H9 (cell line): ENCODE data around the gene PTPRN2. TPM values are rescaled to one million over a fixed set of nuclear protein-coding genes. Genes with fewer than 3 reads are reported as not detected.

Experiments used
- DNase-seq: peaks from one replicate; pipeline ENCODE4 v3.0.0-alpha.2; 2017
- H2AFZ ChIP-seq: one replicate; pipeline ENCODE4 v1.6.1; 2013; ENCODE audit warnings: mild to moderate bottlenecking, low read length, control low read depth, moderate library complexity
- H2AK5ac ChIP-seq: 2 replicates; pipeline ENCODE4 v1.6.1; 2013; ENCODE audit warnings: low read length, control low read depth, mixed read lengths; ENCODE audit not compliant: insufficient read length
- H2BK120ac ChIP-seq: one replicate; pipeline ENCODE4 v1.6.1; 2013; ENCODE audit warnings: low read depth, mild to moderate bottlenecking, low read length, control low read depth, inconsistent platforms; ENCODE audit not compliant: poor library complexity, severe bottlenecking
- H2BK12ac ChIP-seq: 2 replicates; pipeline ENCODE4 v1.6.1; 2013; ENCODE audit warnings: low read length, control low read depth, mixed read lengths, low read depth; ENCODE audit not compliant: insufficient read length
- H2BK15ac ChIP-seq: 2 replicates; pipeline ENCODE4 v1.6.1; 2013; ENCODE audit warnings: low read depth, low read length, control low read depth
- H2BK20ac ChIP-seq: one replicate; pipeline ENCODE4 v1.6.1; 2013; ENCODE audit warnings: low read depth, mild to moderate bottlenecking, low read length, control low read depth, inconsistent platforms; ENCODE audit not compliant: poor library complexity, severe bottlenecking
- H2BK5ac ChIP-seq: 2 replicates; pipeline ENCODE4 v1.6.1; 2013; ENCODE audit warnings: low read length, control low read depth, mixed read lengths; ENCODE audit not compliant: insufficient read length
- H3K14ac ChIP-seq: 2 replicates; pipeline ENCODE4 v1.6.1; 2013; ENCODE audit warnings: low read length, control low read depth; ENCODE audit not compliant: insufficient read depth
- H3K18ac ChIP-seq: 2 replicates; pipeline ENCODE4 v1.6.1; 2013; ENCODE audit warnings: low read depth, mild to moderate bottlenecking, mixed read lengths, low read length, control low read depth; ENCODE audit not compliant: insufficient read length
- H3K23ac ChIP-seq: 2 replicates; pipeline ENCODE4 v1.6.1; 2013; ENCODE audit warnings: low read length, control low read depth, mixed read lengths, low read depth; ENCODE audit not compliant: insufficient read length
- H3K23me2 ChIP-seq: 2 replicates; pipeline ENCODE4 v1.6.1; 2013; ENCODE audit warnings: low read depth, mild to moderate bottlenecking, mixed read lengths, low read length, control low read depth; ENCODE audit not compliant: insufficient read length, poor library complexity, severe bottlenecking
- H3K27ac ChIP-seq: 2 replicates; pipeline ENCODE4 v1.5.1; 2013; ENCODE audit warnings: low read length, control low read depth, mixed read lengths, low read depth; ENCODE audit not compliant: insufficient read length
- H3K27me3 ChIP-seq: 2 replicates; pipeline ENCODE4 v1.6.1; 2013; ENCODE audit warnings: low read length, control low read depth, inconsistent platforms; ENCODE audit not compliant: insufficient read depth
- H3K4ac ChIP-seq: 2 replicates; pipeline ENCODE4 v1.6.1; 2013; ENCODE audit warnings: low read depth, mild to moderate bottlenecking, control low read depth, inconsistent platforms, low read length, moderate library complexity
- H3K4me1 ChIP-seq: 2 replicates; pipeline ENCODE4 v1.6.1; 2013; ENCODE audit warnings: low read length, control low read depth, inconsistent platforms; ENCODE audit not compliant: insufficient read depth
- H3K4me2 ChIP-seq: 2 replicates; pipeline ENCODE4 v1.6.1; 2013; ENCODE audit warnings: low read length, control low read depth, mixed read lengths; ENCODE audit not compliant: insufficient read length, insufficient read depth
- H3K56ac ChIP-seq: 2 replicates; pipeline ENCODE4 v1.6.1; 2013; ENCODE audit warnings: low read depth, mild to moderate bottlenecking, mixed read lengths, low read length, control low read depth; ENCODE audit not compliant: insufficient read length
- H3K79me1 ChIP-seq: 2 replicates; pipeline ENCODE4 v1.6.1; 2013; ENCODE audit warnings: low read depth, mild to moderate bottlenecking, moderate library complexity, low read length, control low read depth, inconsistent platforms; ENCODE audit not compliant: insufficient read depth, poor library complexity, severe bottlenecking
- H3K79me2 ChIP-seq: 2 replicates; pipeline ENCODE4 v1.6.1; 2013; ENCODE audit warnings: low read length, control low read depth, inconsistent platforms; ENCODE audit not compliant: insufficient read depth
- H3K9ac ChIP-seq: 2 replicates; pipeline ENCODE4 v1.6.1; 2013; ENCODE audit warnings: low read length, control low read depth, mixed read lengths; ENCODE audit not compliant: insufficient read length; ENCODE audit errors: extremely low read depth
- H3K9me3 ChIP-seq: one replicate; pipeline ENCODE4 v1.6.1; 2013; ENCODE audit warnings: low read depth, low read length, inconsistent platforms; ENCODE audit not compliant: control insufficient read depth
- H3T11ph ChIP-seq: one replicate; pipeline ENCODE4 v1.6.1; 2013; ENCODE audit warnings: mild to moderate bottlenecking, low read length, control low read depth, inconsistent platforms
- H4K20me1 ChIP-seq: one replicate; pipeline ENCODE4 v1.6.1; 2013; ENCODE audit not compliant: control insufficient read depth, insufficient read length, insufficient read depth
- H4K5ac ChIP-seq: 2 replicates; pipeline ENCODE4 v1.6.1; 2013; ENCODE audit warnings: low read depth, mild to moderate bottlenecking, mixed read lengths, low read length, control low read depth; ENCODE audit not compliant: insufficient read length
- H4K8ac ChIP-seq: replicated peaks from 2 replicates; pipeline ENCODE4 v1.6.1; 2013; ENCODE audit warnings: low read length, control low read depth, mixed read lengths, low read depth; ENCODE audit not compliant: insufficient read length
- H4K91ac ChIP-seq: 2 replicates; pipeline ENCODE4 v1.6.1; 2013; ENCODE audit warnings: low read depth, mild to moderate bottlenecking, moderate library complexity, mixed read lengths, low read length, control low read depth; ENCODE audit not compliant: insufficient read length
- H3K27ac Mint-ChIP-seq, 3 experiments: 2 replicates in 2 of 3; 3 replicates in 1 of 3; pipeline ENCODE4 v1.8.0; 2020 to 2021; ENCODE audit warnings: mixed read lengths in 3 of 3, mild to moderate bottlenecking in 1 of 3, moderate library complexity in 1 of 3
- H3K27me3 Mint-ChIP-seq: 2 replicates; pipeline ENCODE4 v1.8.0; 2021; ENCODE audit warnings: low read depth, mild to moderate bottlenecking, moderate library complexity, mixed read lengths
- H3K36me3 Mint-ChIP-seq, 3 experiments: 2 replicates in 2 of 3; 3 replicates in 1 of 3; pipeline ENCODE4 v1.8.0; 2020 to 2021; ENCODE audit warnings: low read depth in 3 of 3, mixed read lengths in 3 of 3; ENCODE audit not compliant: insufficient read depth in 1 of 3
- H3K4me1 Mint-ChIP-seq, 2 experiments: 2 replicates each; pipeline ENCODE4 v1.8.0; 2020; ENCODE audit warnings: mixed read lengths in 2 of 2
- H3K4me3 Mint-ChIP-seq, 2 experiments: 2 replicates in 1 of 2; 3 replicates in 1 of 2; pipeline ENCODE4 v1.8.0; 2020 to 2021; ENCODE audit warnings: mild to moderate bottlenecking in 2 of 2, mixed read lengths in 2 of 2, moderate library complexity in 1 of 2
- H3K9me3 Mint-ChIP-seq, 2 experiments: 2 replicates in 1 of 2; 3 replicates in 1 of 2; pipeline ENCODE4 v1.8.0; 2020; ENCODE audit warnings: mild to moderate bottlenecking in 2 of 2, mixed read lengths in 2 of 2, moderate library complexity in 1 of 2
- CTCF ChIP-seq: fragments of 200-600 bp; sonication (generic); conservative IDR thresholded peaks from 3 replicates; pipeline ENCODE4 v1.8.0; 2021; ENCODE audit warnings: antibody characterized with exemption, mild to moderate bottlenecking
- WGBS: extraction: QIAGEN DNeasy Blood & Tissue Kit; methylation state at CpG from one replicate; pipeline ENCODE4 v1.1.7; 2013; ENCODE audit warnings: missing lambda C conversion rate, low lambda C conversion rate, mixed read lengths; ENCODE audit not compliant: insufficient read length; ENCODE audit errors: extremely low coverage; 5-methylcytosine and 5-hydroxymethylcytosine counted together
- total RNA-seq: library from RNA; stranded (reverse); gene quantifications from 2 replicates; pipeline ENCODE4 v1.2.1, GENCODE V29; 2021

PTPRN2 gene
- total RNA-seq, 1 experiment from 2014 or later: 5.2 TPM

- no peak overlapping the region for H2BK12ac ChIP-seq
- DNase-seq: no peak
- peaks cover 5% of the 10 kb centered on the region in 2 experiments for H3K4me1 Mint-ChIP-seq
- no peak overlapping the region for H4K8ac ChIP-seq
- H3K4me2 ChIP-seq: no peak overlapping the region
- no peak overlapping the region for H3K18ac ChIP-seq
- H3K4me3 Mint-ChIP-seq: no peak overlapping the region
- no peaks in the 10 kb centered on the region for H3K9me3 Mint-ChIP-seq
- H2BK5ac ChIP-seq: no peak overlapping the region
- no peak overlapping the region for H3K27ac ChIP-seq
- H2AK5ac ChIP-seq: no peak overlapping the region
- no peak overlapping the region for H2BK20ac ChIP-seq
- H3K4ac ChIP-seq: no peak overlapping the region
- H3K9ac ChIP-seq: no peak overlapping the region
- no peak overlapping the region for H4K91ac ChIP-seq
- no peak overlapping the region for H3K23ac ChIP-seq
- H3K14ac ChIP-seq: no peak overlapping the region
- H3K36me3 Mint-ChIP-seq: no peaks in the 10 kb centered on the region
- TF ChIP-seq CTCF: no peak
- H2AFZ ChIP-seq: no peak overlapping the region
- H3K79me2 ChIP-seq: no peaks in the 10 kb centered on the region
- no peaks in the 10 kb centered on the region for H3K4me1 ChIP-seq
- H3K56ac ChIP-seq: no peak overlapping the region
- no peak overlapping the region for H2BK120ac ChIP-seq
- H3T11ph ChIP-seq: no peak overlapping the region
- no peaks in the 10 kb centered on the region for H4K20me1 ChIP-seq
- no peak overlapping the region for H3K27ac Mint-ChIP-seq
- no peaks in the 10 kb centered on the region for H3K27me3 ChIP-seq
- H3K9me3 ChIP-seq: no peaks in the 10 kb centered on the region
- H2BK15ac ChIP-seq: no peak overlapping the region
- no peak overlapping the region for H4K5ac ChIP-seq
- WGBS: no CpG with 5 or more reads among the region's 24 CpGs
- H3K79me1 ChIP-seq: no peaks in the 10 kb centered on the region
- H3K27me3 Mint-ChIP-seq: peaks cover 100% of the 10 kb centered on the region
- H3K23me2 ChIP-seq: no peaks in the 10 kb centered on the region
Measured at GRCh38 chr7:157574120-157574825, 1013.4 kb downstream of the PTPRN2 start.
